Activated CD4-positive, alpha-beta T cell treated with anti-CD3 and anti-CD28 coated beads for 48 hours (primary cell): ENCODE measurements around the gene CD101.
A peak's percentile ranks its signal among the peaks of the same experiment; 100 is the strongest.

Experiments
- DNase-seq: peaks from one replicate; pipeline ENCODE4 v3.0.0-alpha.2; 2020

CD101 gene

GRCh38 chr1:116987256-116987555 lies 14.4 kb upstream of the CD101 start:
- DNase-seq: peak; percentile 77

GRCh38 chr1:116988248-116988647 lies 13.3 kb upstream of the CD101 start:
- no peak for DNase-seq

GRCh38 chr1:116988908-116989307 lies 12.7 kb upstream of the CD101 start:
- no peak for DNase-seq

GRCh38 chr1:116989835-116990234 lies 11.7 kb upstream of the CD101 start:
- no peak for DNase-seq

GRCh38 chr1:116990612-116991151 lies 10.9 kb upstream of the CD101 start:
- DNase-seq: no peak

- no peak for DNase-seq
Measured at GRCh38 chr1:116991171-116991845, 10.3 kb upstream of the CD101 start.

GRCh38 chr1:116991918-116992317 lies 9.6 kb upstream of the CD101 start:
- no peak for DNase-seq

GRCh38 chr1:116993286-116993685 lies 8.3 kb upstream of the CD101 start:
- no peak for DNase-seq

GRCh38 chr1:116994411-116994810 lies 7.1 kb upstream of the CD101 start:
- DNase-seq: no peak

- no peak for DNase-seq
Measured at GRCh38 chr1:116997066-116997465, 4.5 kb upstream of the CD101 start.

- no peak for DNase-seq
Measured at GRCh38 chr1:116997636-116998035, 3.9 kb upstream of the CD101 start.

GRCh38 chr1:116999596-116999995 lies 2.0 kb upstream of the CD101 start:
- no peak for DNase-seq

GRCh38 chr1:117000142-117000541 lies 1.4 kb upstream of the CD101 start:
- no peak for DNase-seq

- DNase-seq: no peak
Measured at GRCh38 chr1:117003223-117003875, 1.8 kb downstream of the CD101 start.

- DNase-seq: no peak
Measured at GRCh38 chr1:117007719-117008013, 6.1 kb downstream of the CD101 start.

GRCh38 chr1:117008656-117009055 lies 7.1 kb downstream of the CD101 start:
- no peak for DNase-seq

- no peak for DNase-seq
Measured at GRCh38 chr1:117009132-117009531, 7.6 kb downstream of the CD101 start.

- no peak for DNase-seq
Measured at GRCh38 chr1:117010310-117010969, 8.9 kb downstream of the CD101 start.

- DNase-seq: no peak
Measured at GRCh38 chr1:117011334-117011733, 9.8 kb downstream of the CD101 start.

- no peak for DNase-seq
Measured at GRCh38 chr1:117013309-117013858, 11.8 kb downstream of the CD101 start.

- no peak for DNase-seq
Measured at GRCh38 chr1:117014209-117014608, 12.6 kb downstream of the CD101 start.

- DNase-seq: no peak
Measured at GRCh38 chr1:117015724-117016123, 14.2 kb downstream of the CD101 start.

GRCh38 chr1:117017062-117017461 lies 15.5 kb downstream of the CD101 start:
- DNase-seq: no peak

- no peak for DNase-seq
Measured at GRCh38 chr1:117017648-117018047, 16.1 kb downstream of the CD101 start.
